HEK293T (cell line): ENCODE data around the gene SKAP2.
A peak's percentile ranks its signal among the peaks of the same experiment; 100 is the strongest.

Experiments
- CTCF ChIA-PET: fragments of 350-600 bp; formaldehyde crosslinking; extraction: SDS; loops from one replicate; lab custom pipeline; 2021; ENCODE audit warnings: antibody characterized with exemption, inconsistent platforms; lab: Yijun Ruan, JAX
- POLR2A ChIA-PET: fragments of 350-600 bp; formaldehyde crosslinking; extraction: SDS; loops from one replicate; lab custom pipeline; 2020; ENCODE audit warnings: antibody characterized with exemption, inconsistent platforms; lab: Yijun Ruan, JAX
- DNase-seq: peaks from one replicate; pipeline ENCODE4 v3.0.0; 2012; ENCODE audit warnings: mixed read lengths; ENCODE audit errors: extremely low spot score
- ARNT ChIP-seq: fragments of 450-650 bp; IDR thresholded peaks from 2 replicates; pipeline ENCODE4 v1.6.1; 2017; ENCODE audit warnings: mild to moderate bottlenecking
- BHLHE40 ChIP-seq: fragments of 450-650 bp; IDR thresholded peaks from 2 replicates; pipeline ENCODE4 v1.6.1; 2016; ENCODE audit warnings: mild to moderate bottlenecking, moderate library complexity, borderline replicate concordance
- CTBP1 ChIP-seq: fragments of 450-650 bp; IDR thresholded peaks from 2 replicates; pipeline ENCODE4 v1.6.1; 2016; ENCODE audit warnings: borderline replicate concordance
- ELF4 ChIP-seq: fragments of 450-650 bp; IDR thresholded peaks from 2 replicates; pipeline ENCODE4 v1.6.1; 2017; ENCODE audit warnings: antibody characterized with exemption
- FOXA1 ChIP-seq: fragments of 450-650 bp; IDR thresholded peaks from 2 replicates; pipeline ENCODE4 v1.6.1; 2016; ENCODE audit warnings: mild to moderate bottlenecking
- FOXK2 ChIP-seq: fragments of 450-650 bp; IDR thresholded peaks from 2 replicates; pipeline ENCODE4 v1.6.1; 2016; ENCODE audit warnings: mild to moderate bottlenecking
- FOXM1 ChIP-seq: fragments of 450-650 bp; IDR thresholded peaks from 2 replicates; pipeline ENCODE4 v1.6.1; 2017; ENCODE audit warnings: mild to moderate bottlenecking, borderline replicate concordance
- HDGF ChIP-seq: fragments of 450-650 bp; IDR thresholded peaks from 2 replicates; pipeline ENCODE4 v1.6.1; 2017; ENCODE audit warnings: antibody characterized with exemption, borderline replicate concordance
- L3MBTL2 ChIP-seq: fragments of 450-650 bp; conservative IDR thresholded peaks from 2 replicates; pipeline ENCODE4 v1.6.1; 2016; ENCODE audit warnings: mild to moderate bottlenecking
- LEF1 ChIP-seq: fragments of 450-650 bp; IDR thresholded peaks from 2 replicates; pipeline ENCODE4 v1.6.1; 2017; ENCODE audit warnings: mild to moderate bottlenecking, borderline replicate concordance
- NFRKB ChIP-seq: fragments of 450-650 bp; IDR thresholded peaks from 2 replicates; pipeline ENCODE4 v1.6.1; 2016; ENCODE audit warnings: mild to moderate bottlenecking, moderate library complexity
- PKNOX1 ChIP-seq: fragments of 450-650 bp; IDR thresholded peaks from 2 replicates; pipeline ENCODE4 v1.6.1; 2016
- SP1 ChIP-seq: fragments of 450-650 bp; IDR thresholded peaks from 2 replicates; pipeline ENCODE4 v1.6.1; 2017
- SUZ12 ChIP-seq: fragments of 450-650 bp; IDR thresholded peaks from 2 replicates; pipeline ENCODE4 v1.6.1; 2016; ENCODE audit warnings: mild to moderate bottlenecking
- TARDBP ChIP-seq: fragments of 450-650 bp; IDR thresholded peaks from 2 replicates; pipeline ENCODE4 v1.6.1; 2016
- ZNF384 ChIP-seq: fragments of 450-650 bp; IDR thresholded peaks from 2 replicates; pipeline ENCODE4 v1.6.1; 2016

SKAP2 gene

DNA sequence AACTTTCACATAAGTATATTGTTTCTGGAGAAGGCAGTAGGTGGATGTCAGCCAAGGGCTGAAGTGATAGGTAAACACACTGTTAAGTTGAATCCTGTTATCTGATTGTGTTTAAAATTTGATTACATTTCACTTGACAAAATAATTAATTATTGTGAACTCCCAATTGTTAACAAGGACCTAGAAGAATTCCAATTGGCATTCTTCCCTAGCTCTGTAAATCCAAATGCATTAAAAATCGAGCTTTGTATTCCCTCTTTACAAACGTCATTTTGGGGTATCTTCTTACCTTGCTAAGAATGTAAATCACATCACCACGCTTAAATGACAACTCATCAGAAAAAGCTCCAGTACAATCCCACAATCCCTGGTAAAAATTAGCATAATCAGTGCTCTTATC, 179.9 kb downstream of the SKAP2 start:
- no peak for TF ChIP-seq ELF4
- peak; percentile 81 for TF ChIP-seq PKNOX1
- POLR2A ChIA-PET = no interaction called here
- CTCF ChIA-PET = no interaction called here
- no peak for DNase-seq

GRCh38 chr7:26683277-26683676, 181.1 kb downstream of the SKAP2 start:
- TF ChIP-seq PKNOX1 (peak; percentile 25; the same call in 1 of the 2 replicates), FOXM1 (no peak)
- POLR2A ChIA-PET = interaction anchor here (0.6 kb wide), 1 partner anchor 472 kb away, joined by 3 read pairs; no protein-coding TSS in a partner anchor
- DNase-seq = no peak
- CTCF ChIA-PET = interaction anchor here (1.2 kb wide), 1 partner anchor 478 kb away, joined by 4 read pairs; no protein-coding TSS in a partner anchor

GRCh38 chr7:26681819-26682418, 182.5 kb downstream of the SKAP2 start:
- DNase-seq = no peak
- CTCF ChIA-PET = interaction anchor here (0.6 to 1.4 kb wide), 8 partner anchors 10 to 479 kb away, joined by 3 to 9 read pairs (median 4); partner anchors contain the start of gene HOXA5
- POLR2A ChIA-PET = no interaction called here
- TF ChIP-seq FOXK2 (no peak), PKNOX1 (no peak), TARDBP (no peak), L3MBTL2 (no peak), ZNF384 (no peak), CTBP1 (no peak), SP1 (no peak), FOXA1 (no peak), BHLHE40 (no peak), ARNT (no peak), ELF4 (no peak), SUZ12 (no peak), LEF1 (no peak), FOXM1 (no peak), NFRKB (no peak), HDGF (no peak)

- DNase-seq = no peak
- TF ChIP-seq PKNOX1 (no peak), LEF1 (no peak), SP1 (no peak), L3MBTL2 (no peak), BHLHE40 (no peak)
- CTCF ChIA-PET = interaction anchor here (0.6 to 0.7 kb wide), 3 partner anchors 13 to 481 kb away, joined by 3 to 4 read pairs (median 3); no protein-coding TSS in a partner anchor
- POLR2A ChIA-PET = no interaction called here
Observed at GRCh38 chr7:26680587-26680986, 183.8 kb downstream of the SKAP2 start.

- POLR2A ChIA-PET = interaction anchor here (1.1 kb wide), 1 partner anchor 490 kb away, joined by 4 read pairs; the partner anchor contains the start of gene HOXA9
- DNase-seq = no peak
- TF ChIP-seq HDGF (no peak), LEF1 (no peak), FOXA1 (no peak), CTBP1 (no peak), TARDBP (no peak), FOXK2 (no peak)
- CTCF ChIA-PET = interaction anchor here (0.7 kb wide), 1 partner anchor 7 kb away, joined by 3 read pairs; no protein-coding TSS in a partner anchor
Observed at GRCh38 chr7:26675143-26675887, 189.1 kb downstream of the SKAP2 start.

DNA sequence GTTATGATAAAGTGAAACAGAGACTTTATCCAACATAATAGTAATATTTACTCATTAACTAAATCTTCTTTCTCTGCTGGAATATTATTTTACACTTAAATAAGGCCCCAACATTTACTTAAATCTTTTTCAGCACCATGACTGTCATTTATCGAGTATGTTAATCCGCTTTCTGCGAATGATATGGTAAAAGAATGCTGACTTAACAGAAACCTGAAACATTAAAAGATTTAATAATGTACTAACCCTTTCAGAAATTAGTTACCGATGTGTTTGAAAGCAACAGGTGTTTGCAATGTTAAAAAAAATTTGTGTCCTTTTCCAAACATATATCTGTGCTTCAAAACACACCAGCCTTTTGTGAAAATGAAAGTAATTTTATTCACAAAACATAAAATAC, 190.5 kb downstream of the SKAP2 start:
- CTCF ChIA-PET = no interaction called here
- TF ChIP-seq CTBP1 (no peak), LEF1 (no peak)
- DNase-seq = no peak
- POLR2A ChIA-PET = no interaction called here
